ENCODE data around the gene NUBP2.

DNA sequence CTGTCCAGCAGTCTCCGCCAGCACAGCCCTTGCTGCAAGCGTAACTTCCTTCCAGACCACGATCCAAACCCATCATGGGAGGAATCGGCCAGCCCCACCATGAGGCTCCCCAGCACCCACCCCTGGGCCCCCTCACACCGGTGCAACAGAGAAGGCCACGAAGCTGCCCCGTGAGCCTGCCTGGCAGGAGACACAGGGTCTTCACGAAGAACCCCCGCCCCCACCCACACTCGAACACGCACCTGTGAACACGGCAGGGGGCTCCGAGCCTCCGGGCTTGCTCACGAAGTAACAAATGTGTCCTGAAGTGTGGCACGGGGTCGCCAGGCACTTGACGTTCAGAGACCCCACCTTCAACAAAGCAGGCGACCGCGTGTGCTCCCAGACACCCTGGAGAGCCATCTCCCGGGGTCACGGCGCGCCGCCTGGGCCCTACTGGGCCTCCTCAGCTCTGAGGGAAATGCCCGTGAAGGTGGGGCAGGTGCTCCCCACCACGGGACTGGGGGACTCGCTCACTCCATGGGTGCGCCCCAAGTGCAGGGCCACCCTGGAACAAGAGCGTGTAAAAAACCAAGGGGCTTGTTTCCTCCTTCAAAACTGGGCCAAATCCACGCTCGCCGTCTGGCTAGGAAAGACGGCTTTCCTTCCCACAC lies 36.2 kb downstream of the NUBP2 start:
- TF ChIP-seq ZBTB7A (IDR thresholded peaks at IDR 0.05; ENCODE audit: low read depth), result no peak
- TF ChIP-seq TAF1 (IDR thresholded peaks at IDR 0.05; ENCODE audit: low read depth), result no peak
- TF ChIP-seq, protein P1, sequence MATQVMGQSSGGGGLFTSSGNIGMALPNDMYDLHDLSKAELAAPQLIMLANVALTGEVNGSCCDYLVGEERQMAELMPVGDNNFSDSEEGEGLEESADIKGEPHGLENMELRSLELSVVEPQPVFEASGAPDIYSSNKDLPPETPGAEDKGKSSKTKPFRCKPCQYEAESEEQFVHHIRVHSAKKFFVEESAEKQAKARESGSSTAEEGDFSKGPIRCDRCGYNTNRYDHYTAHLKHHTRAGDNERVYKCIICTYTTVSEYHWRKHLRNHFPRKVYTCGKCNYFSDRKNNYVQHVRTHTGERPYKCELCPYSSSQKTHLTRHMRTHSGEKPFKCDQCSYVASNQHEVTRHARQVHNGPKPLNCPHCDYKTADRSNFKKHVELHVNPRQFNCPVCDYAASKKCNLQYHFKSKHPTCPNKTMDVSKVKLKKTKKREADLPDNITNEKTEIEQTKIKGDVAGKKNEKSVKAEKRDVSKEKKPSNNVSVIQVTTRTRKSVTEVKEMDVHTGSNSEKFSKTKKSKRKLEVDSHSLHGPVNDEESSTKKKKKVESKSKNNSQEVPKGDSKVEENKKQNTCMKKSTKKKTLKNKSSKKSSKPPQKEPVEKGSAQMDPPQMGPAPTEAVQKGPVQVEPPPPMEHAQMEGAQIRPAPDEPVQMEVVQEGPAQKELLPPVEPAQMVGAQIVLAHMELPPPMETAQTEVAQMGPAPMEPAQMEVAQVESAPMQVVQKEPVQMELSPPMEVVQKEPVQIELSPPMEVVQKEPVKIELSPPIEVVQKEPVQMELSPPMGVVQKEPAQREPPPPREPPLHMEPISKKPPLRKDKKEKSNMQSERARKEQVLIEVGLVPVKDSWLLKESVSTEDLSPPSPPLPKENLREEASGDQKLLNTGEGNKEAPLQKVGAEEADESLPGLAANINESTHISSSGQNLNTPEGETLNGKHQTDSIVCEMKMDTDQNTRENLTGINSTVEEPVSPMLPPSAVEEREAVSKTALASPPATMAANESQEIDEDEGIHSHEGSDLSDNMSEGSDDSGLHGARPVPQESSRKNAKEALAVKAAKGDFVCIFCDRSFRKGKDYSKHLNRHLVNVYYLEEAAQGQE (IDR thresholded peaks at IDR 0.05; ENCODE audit: low read depth), result no peak
- no peak for TF ChIP-seq EP300 (IDR thresholded peaks at IDR 0.05; ENCODE audit: borderline replicate concordance)
- TF ChIP-seq FOXM1 (IDR thresholded peaks at IDR 0.05; ENCODE audit: borderline replicate concordance, low read depth), result no peak
- TF ChIP-seq, protein P2, sequence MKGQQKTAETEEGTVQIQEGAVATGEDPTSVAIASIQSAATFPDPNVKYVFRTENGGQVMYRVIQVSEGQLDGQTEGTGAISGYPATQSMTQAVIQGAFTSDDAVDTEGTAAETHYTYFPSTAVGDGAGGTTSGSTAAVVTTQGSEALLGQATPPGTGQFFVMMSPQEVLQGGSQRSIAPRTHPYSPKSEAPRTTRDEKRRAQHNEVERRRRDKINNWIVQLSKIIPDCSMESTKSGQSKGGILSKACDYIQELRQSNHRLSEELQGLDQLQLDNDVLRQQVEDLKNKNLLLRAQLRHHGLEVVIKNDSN (IDR thresholded peaks at IDR 0.05), result no peak
- TF ChIP-seq, protein P3, sequence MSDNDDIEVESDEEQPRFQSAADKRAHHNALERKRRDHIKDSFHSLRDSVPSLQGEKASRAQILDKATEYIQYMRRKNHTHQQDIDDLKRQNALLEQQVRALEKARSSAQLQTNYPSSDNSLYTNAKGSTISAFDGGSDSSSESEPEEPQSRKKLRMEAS (IDR thresholded peaks at IDR 0.05), result no peak
- TF ChIP-seq TCF12 (IDR thresholded peaks at IDR 0.05; ENCODE audit: low read depth), result no peak

Data from Ishikawa (cell line).